ENCODE results near the gene CA10.

CA10 gene

DNA sequence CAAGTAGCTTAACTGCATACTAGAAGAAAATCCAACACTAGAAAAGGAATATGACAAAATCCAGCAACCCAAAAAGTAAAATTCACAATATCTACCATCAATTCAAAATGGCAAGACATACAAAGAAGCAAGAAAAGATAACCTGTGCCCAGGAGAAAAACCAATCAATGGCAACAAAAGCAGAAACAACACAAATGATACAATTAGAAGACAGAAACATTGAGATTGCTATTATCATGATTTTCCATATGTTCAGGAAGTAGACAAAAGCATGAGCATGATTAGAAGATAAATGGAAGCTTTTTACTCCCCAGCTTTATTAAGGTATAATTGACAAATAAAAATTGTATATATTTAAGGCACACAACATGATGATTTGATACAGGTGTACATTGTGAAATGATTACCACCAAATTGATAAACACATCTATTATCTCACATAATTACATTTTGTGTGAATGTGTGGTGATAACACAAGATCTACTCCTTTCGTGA, 117.3 kb downstream of the CA10 start:
- no peak for DNase-seq

DNA sequence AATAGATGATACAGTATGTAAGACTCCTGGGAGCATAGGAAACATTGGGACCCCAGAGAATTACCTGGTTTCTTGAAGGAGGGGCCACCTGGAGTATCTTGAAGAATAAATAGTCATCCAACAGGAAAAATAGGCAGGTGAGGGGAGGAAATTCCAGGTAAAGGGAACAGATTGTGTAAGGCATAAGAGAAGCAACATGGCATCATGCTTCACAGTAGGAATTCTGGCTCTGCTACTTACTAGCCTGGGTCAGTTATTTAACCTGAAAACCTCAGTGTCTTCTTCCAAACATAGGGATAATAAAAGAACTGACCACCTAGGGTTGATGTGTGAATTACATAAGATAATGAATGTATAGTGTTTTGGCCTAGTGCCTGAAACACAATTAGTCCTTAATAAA, 122.1 kb downstream of the CA10 start:
- DNase-seq: no peak

DNA sequence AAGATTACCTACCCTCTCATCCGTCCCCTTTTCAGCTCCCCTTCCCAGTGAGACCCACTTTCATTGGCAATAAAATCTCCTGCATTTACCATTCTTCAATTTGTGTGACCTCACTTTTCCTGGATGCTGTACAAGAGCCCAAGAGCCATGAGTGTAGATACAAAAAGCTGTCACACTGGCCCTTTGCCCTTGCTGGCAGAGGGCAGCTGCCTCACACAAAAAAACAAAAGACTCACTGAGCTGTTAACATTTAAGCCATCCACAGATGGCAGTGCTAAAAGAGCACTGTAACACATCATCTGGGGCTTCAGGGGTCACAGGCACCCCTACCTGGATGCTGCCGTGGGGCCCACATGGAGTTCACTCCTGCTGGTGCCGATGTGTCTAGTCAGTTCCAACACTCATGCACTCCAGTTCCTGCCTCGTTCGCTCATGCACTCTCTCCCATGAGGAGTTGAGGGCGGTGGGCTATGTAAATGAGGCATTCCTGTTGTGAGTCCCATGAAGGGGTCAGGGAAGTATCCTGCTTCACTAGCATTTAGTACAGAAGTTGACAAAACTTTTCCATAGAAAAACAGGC, 123.1 kb downstream of the CA10 start:
- no peak for DNase-seq

DNA sequence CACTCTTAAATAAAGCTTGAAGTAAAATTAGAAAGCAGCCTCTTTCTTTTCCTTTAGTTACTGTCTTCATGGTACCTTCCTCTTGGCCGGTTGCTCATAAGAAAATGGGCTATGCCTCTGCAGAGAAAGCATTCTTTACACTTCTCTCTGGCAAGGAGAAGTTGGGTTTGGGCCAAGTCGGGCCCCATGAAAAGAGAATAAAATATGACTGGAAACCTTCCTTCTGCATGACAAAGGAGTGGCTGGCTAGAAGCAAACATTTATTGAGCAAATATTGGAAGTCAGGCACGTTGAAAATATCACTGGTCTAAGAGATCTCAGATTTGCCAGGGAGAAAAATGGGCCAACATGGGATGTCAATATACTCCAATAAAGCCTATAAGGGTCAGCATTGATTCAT, 126.1 kb downstream of the CA10 start:
- no peak for DNase-seq

DNA sequence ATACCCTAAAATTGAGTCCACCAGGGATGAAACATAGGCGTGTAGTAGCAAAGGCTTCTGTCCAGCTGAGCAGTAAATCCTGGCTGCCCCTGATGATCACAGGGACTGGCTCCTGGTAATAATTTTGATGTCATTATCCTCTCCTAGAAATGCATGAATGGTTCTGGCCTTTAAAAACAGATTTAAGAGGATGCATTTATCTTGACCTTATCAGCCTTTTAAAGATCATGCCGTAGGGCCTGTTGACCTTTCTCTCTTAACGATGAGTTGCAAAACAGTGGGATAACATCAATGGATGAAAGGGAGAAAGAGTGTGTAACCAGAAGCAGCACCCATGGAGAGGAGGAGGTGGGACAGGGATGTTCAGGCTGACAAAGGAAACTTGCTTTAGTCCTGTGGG, 128.5 kb downstream of the CA10 start:
- no peak for DNase-seq

DNA sequence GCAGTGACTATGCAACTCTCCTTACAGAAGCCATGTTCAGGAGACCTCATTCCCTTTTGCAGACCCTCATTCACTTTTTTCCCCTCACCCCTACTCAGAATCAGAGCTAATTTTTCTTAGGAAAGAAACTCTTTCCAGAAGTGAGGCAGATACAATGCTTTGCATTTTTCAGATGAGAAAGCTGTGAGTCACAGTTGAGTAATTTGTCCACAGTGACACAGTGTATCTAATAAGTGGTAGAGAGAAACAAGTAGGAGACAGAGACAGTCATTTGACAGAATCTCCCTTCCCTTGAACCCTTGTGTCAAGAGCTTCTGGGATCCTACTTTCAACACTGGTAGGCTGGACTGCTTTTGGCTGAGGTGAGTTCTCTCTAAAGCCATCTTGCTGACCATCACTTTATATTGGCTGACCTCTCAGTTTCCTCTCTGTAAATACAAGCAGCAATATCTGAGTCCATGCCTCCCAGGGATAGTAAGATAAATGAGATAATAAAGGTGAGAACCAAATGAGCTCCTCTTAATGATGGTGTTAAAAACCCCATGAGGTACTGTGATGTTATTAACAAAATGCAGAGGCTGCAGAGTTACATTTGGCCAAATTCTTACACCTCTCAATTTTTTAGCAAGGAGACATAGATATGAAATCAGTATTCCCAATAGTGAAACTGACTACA, 130.8 kb downstream of the CA10 start:
- DNase-seq: no peak

DNA sequence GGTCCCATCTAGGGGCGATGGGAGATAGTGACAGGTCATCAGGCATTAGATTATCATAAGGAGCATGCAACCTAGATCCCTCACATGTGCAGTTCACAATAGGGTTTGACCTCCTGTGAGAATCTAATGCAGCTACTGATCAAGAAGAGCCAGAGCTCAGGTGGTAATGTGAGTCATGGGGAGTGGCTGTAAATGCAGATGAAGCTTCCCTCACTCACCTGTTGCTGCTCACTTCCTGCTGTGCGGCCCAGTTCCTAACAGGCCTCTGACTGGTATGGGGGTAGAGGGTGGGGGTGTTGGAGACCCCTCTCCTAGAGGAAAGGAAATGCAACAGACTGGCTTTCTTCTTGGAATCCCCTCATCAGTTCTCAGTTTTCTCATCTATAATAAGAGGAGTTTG, 131.4 kb downstream of the CA10 start:
- no peak for DNase-seq

DNA sequence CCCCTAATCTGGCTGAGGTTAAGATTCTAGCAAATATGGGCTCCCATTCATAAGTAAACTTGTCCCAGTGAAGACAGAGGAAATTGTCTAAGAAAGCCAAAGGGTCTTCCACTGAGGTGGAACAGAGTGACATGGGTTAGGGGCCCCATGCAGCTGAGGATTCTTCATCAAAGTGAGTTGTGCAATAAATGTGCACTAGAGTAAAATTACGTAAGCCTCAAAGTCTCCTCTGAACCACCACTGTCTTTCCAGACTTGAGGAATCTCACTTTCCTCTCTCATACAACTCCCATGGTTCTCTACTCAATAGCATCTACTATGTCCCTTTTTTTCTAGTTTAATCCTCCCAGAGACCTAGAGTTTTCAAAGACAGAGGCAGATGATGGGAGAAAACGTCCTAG, 132.4 kb downstream of the CA10 start:
- no peak for DNase-seq

DNA sequence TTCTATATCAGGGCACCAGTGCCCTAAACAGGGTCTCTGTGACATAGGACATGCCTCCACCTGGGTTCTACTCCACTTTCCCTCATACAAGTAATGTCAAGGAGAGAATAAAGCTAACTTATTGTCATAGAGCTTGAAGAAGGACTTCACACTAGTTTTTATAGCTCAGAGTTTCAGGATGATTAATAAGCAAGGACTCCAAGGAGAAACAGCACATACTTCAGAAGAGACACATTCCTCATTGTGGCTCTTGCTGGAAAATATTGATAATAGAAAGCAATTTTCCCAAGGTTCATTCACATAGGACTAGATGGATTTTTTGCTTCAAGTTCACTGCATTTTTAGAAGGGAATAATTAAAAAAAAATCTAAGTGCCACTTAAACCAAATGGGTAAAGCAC, 133.3 kb downstream of the CA10 start:
- no peak for DNase-seq

DNA sequence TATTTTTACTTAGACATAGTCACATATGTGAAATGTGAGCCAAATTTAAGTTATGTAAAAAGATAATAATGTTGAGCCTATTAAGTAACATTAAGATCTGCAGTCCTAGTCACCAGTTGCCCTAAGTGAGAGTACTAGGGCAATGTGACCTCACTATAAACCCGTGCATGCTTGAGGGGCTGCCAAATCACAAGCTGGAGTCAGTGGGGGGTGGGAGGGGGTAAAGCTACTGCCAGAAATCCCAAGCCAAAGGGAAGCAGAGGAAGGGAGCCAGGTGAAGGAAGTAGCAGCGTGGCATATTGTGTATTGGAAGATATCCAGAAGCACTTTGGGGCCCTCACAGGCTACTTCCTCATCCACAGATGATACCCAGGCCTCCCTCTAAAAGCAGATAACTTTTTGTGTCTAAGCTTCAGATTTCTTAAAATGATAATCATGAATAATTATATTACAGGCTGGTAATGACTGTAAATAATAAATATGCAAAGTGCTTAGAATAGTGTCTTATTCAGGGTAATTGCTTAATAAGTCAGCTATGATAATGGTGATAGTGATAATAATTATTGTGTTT, 134.1 kb downstream of the CA10 start:
- no peak for DNase-seq

DNA sequence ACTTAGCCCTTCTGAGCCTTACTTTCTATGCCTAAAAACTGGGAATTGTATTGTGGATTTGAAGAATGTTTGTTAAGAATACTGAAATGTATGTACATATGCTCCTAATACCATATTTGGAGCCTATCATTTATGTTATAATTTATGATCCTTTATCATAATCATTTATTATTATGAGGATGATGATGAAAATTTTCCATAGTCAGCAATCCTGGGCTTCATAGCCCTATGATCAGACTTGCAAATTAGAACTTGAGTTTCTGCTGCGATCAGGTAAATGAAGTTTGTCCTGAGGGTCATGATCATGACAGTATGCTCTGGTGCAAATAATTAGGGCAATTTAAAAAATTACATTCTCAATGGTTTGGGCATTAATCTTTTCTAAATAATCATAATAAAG, 147.4 kb downstream of the CA10 start:
- no peak for DNase-seq

DNA sequence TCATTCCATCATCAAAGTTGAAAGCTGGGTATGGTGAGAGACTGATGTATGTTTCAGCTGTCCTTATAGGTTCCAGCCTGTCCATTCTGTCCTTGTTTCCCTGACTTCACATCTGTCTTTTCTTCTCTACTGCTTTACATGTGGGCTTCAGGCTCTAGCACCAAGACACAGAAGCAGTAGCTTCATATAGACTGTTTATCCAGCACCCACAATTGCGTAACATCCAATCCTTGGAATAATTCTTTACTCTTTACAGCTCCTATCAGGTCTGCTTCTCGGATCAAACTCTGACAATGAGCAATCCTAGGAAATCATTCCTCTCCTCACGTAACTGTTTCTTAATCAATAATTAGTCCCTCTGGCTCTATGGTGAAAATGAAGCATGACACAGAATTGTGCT, 158.9 kb downstream of the CA10 start:
- DNase-seq: no peak

DNA sequence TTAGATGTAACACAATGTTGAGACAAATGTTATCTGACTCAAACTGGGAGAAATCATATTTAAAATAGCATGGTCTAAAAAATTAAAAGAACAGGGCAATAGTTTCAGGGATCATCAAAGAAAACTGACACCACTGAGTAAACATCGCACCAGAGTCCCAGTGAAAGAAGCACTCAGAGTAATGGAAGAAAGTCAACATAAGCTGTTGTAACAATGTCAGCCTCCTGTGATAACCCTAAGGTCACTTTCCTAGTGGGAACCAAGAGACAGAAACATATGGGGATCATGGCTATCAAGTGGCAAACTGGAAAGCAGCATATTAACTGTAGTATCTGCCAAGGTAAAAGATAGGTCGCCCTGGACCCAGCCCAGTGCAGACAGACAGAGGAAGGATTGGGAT, 160.8 kb downstream of the CA10 start:
- no peak for DNase-seq

DNA sequence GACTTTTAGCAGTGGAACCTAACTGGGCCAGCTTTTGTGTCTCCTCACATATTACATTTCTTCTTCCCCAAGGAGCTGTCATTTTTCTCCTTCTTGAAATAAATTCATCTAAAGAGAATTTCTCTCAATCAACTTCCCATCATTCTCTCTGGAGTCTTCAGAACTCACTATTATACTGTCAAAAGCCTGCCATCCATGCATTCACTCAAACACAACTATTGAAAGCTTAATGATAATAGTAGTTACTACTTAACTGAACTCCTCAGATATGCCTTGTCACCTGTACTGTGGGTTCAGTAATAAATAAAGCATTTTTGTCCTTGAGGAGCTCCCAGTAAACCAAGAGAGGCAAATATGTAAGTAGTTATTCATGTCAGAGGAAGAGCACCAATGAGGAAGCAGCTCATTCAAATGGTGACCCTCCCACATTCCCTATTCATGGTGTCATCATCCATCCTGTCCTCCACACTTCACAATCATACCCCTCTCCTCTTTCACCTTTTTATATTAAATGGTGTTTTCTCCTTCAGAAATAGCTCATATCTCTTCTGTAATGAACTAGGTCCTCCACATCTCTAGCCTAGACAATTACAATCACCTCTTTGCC, 162.6 kb downstream of the CA10 start:
- no peak for DNase-seq

DNA sequence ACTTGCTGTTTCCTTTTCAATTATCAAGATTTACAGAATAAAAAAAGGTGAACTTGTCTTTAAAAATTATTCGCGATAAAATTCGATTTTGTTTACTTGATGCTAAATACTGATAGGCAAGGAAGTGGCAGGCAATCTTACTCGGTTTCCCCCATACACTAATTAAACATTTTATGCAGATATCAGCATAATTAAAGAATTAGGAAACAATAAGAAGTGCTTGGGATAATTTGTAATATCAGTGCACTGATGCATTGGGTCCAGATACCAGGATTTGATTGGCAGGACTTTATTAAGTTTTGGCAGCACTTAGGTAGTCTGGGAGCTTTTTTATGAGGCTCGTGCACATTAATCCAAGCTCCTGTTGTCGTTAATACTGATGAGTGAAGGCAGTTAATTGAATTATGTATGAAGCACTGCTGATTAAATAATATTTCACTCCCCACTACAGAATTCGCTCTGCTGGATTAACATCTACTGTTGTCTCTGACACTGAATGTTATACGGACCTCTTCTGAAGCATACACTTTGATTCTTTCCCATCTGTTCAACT, 165.6 kb downstream of the CA10 start:
- no peak for DNase-seq

DNA sequence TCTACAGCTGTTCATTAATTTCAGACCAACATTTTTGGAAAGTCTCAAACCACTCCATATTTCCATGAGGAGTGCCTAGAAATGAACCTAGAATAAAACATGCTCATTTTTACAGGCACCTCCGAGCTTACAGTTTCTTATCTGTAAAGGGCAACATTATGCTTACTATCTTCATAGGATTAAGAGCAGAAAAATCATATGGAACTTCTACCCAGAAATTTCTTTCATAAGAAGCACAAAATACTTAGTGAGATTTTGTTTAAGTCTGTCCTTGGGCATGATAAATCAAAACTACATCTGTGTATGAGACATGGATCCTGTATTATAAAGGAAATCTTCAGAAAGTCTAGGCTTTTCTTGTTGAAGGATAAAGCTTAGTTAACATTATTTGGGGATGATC, 187.4 kb downstream of the CA10 start:
- no peak for DNase-seq

DNA sequence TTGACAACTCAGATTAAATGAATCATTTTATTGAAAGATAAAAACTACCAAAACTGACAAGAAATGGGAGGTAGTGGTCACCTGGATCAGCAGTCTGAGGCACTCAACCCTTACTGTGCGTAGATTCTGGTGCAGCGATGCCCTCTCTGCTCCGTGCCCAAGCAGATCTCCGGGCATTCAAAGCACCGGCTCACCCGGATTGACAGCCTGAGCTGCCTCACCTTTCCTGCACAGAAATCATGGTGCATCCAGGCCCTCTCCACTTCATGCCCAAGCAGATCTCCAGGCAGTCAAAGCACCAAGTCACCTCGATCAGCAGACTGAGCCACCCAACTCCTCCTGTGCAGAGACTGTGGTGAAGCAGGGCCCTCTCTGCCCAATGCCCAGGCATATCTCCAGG, 196.8 kb downstream of the CA10 start:
- no peak for DNase-seq

DNA sequence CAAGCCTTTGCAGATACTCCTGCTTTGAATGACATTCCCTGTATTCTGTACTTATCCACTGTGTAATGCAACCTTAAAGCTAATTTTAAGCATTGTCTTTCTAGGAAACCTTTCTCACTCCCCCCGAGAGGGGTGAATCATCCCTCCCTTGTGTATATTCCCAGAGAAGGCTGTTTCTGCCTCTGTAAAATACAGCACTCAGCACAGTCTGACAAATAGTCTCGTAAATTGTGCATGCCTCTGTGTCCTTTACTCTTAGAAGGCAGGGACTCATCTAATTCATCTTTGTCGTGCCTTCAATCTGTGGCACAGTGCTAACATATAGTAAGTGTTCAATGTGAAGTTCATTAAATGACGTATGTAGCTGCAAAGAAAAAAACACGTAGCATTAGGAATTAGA, 200.7 kb downstream of the CA10 start:
- no peak for DNase-seq

DNA sequence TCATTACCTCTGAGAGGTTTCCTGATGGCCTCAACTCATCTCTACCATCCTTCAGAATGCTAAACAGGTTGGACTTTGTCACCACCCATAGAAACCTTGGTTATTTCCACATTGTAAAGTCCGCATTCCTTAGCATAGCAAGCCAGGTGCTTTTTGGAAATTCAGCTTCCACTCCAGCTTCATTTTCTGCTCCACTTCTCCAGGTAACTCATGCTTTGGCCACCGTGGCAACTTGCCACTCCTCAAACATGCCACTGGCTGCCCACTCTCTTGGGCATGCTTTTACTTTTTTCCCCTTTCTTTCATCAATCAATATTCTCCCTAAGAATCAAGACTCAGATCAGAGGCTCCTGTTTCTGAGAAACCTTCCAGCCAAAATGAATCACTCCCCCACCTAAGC, 203.3 kb downstream of the CA10 start:
- DNase-seq: no peak

DNA sequence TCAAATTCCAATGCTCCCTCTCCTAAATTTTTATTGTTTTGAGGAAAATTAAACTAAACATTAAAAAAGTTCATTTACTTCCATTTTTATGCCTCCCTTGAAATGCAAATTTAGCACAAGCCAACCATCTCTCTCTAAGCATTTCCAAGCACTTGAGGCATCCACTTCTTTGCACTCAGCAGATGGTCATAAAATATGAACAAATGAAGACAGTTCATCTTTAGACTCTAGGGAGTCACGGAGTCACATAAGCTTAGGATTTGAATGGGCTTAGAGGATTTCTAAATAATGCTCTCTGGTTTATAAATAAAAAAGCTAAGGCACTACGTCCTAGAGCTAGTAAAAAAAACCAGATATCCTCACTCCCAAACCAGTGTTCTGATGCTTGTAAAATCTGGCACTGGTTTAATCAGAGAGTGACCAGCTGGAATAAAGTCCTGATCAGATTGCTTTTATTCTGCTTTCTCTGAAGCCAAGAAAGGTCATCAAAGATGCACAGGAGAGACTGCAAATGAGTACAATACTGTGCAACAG, 204.2 kb downstream of the CA10 start:
- DNase-seq: no peak

DNA sequence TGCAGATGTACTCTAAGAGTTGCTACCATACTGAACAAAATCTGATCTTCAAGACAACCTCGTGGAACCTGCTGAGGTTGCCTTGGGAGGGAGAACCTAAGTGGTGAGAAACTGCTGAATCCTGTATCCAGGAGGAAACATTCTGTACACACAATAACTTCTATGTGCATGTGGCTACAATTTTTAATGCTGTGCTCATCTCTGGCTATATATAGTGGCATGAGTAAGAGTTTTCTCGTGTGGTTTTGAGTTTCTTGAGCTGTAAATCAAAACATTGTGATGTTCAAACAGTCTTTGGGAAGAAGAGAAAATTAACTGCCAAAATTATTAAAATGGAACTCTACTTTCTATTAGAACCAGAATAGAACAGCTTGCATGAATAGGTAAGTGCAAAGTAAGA, 206.8 kb downstream of the CA10 start:
- no peak for DNase-seq

DNA sequence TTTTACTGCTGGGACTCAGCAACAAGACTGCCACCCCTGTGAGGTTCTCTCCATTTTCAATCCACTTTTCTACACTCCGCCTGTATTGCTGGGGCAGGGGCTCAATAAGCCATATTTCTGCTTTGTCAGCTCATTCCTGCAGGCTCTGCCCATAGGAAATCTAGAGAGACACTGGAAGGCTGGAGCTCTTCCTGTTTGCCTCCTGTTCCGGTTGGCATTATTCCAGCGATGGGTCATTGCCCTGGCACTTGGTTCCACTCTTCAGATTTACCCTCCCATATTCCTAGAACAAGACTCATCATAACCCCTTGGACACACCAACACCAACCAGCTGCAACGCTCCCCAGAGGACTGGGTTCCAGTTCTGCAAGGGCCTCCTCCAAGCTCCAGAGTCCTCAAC, 210.4 kb downstream of the CA10 start:
- DNase-seq: no peak

DNA sequence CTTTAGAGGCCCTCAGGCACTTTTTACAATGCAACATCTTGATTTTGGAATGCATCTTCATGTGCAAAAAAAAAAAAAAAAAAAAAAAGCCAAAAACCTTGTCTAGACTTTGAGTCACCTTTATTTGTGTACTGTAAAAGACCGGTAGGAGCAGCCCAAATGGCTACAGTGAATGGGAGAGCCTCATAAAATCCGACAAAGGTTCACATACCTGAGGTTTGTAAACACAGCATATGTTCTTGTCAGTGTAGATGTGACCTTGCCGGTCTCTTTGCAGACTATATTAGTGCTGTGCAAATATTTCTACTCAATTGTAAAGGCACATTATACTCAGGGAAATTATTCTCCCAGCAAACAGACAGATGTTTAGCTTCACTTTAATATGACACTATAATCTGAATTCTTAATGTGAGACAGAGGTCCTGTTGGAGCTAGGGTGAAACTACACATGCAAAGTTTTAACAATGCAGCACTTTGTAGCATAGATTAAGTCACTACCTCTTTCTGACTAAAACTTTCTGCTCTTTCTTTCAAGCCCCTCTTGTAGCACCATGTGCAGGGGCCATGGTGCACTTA, 211.3 kb downstream of the CA10 start:
- DNase-seq: no peak

Measured in inflammatory macrophage (primary cell).